Type B pancreatic cell (in vitro differentiated cells): ENCODE measurements around the gene FAM227A. TPM values are rescaled to one million over a fixed set of nuclear protein-coding genes. Genes with fewer than 3 reads are reported as not detected.

Source experiments
- DNase-seq: peaks from one replicate; pipeline ENCODE4 v3.0.0; 2021; ENCODE audit warnings: mixed read lengths; ENCODE audit not compliant: unreplicated experiment; ENCODE audit errors: extremely low spot score
- H3K27ac Mint-ChIP-seq: 2 replicates; pipeline ENCODE4 v1.8.0; 2021; ENCODE audit warnings: mild to moderate bottlenecking, mixed read lengths
- H3K27me3 Mint-ChIP-seq: 2 replicates; pipeline ENCODE4 v1.8.0; 2021; ENCODE audit warnings: mixed read lengths
- H3K36me3 Mint-ChIP-seq: 2 replicates; pipeline ENCODE4 v1.8.0; 2021; ENCODE audit warnings: mixed read lengths
- H3K4me1 Mint-ChIP-seq: one replicate; pipeline ENCODE4 v1.8.0; 2021; ENCODE audit warnings: mixed read lengths; ENCODE audit not compliant: unreplicated experiment
- H3K4me3 Mint-ChIP-seq: 2 replicates; pipeline ENCODE4 v1.8.0; 2021; ENCODE audit warnings: mild to moderate bottlenecking, mixed read lengths
- H3K9me3 Mint-ChIP-seq: 2 replicates; pipeline ENCODE4 v1.8.0; 2021; ENCODE audit warnings: mixed read lengths
- total RNA-seq: library from RNA; stranded (reverse); gene quantifications from 2 replicates; pipeline ENCODE4 v1.2.1, GENCODE V29; 2021; ENCODE audit warnings: low replicate concordance
- TF ChIP-seq, protein P1 (sequence below): fragments of 200-600 bp; sonication (generic); conservative IDR thresholded peaks from 2 replicates; pipeline ENCODE4 v1.5.0; 2021; ENCODE audit warnings: antibody characterized with exemption, mild to moderate bottlenecking

The FAM227A gene
- total RNA-seq, 1 donor from 2014 or later = 11.2 TPM

DNA sequence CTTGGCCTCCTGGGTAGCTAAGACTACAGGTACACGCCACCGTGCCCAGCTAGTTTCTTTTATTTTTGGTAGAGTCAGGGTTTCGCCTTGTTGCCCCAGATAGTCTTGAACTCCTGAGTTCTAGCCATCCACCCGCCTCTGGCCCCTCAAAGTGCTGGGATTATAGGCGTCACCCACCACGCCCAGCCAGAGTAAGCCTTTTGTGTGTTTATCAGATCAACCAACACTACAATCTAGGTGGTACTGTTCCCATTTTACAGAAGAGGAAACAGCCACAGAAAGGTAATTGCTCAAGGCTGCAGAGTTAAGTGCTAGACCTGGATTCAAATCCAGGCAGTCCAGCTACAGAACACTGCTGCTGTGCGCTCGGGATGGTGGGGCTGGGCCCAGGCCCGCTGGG is 28.7 kb upstream of the FAM227A start:
- Mint-ChIP-seq H3K4me1 (peaks cover 9% of the 10 kb centered on the region), H3K27me3 (no peaks in the 10 kb centered on the region), H3K27ac (no peak overlapping the region), H3K36me3 (peaks cover 36% of the 10 kb centered on the region), H3K4me3 (peak overlapping the region; percentile 25), H3K9me3 (no peaks in the 10 kb centered on the region)
- TF ChIP-seq, protein P1, sequence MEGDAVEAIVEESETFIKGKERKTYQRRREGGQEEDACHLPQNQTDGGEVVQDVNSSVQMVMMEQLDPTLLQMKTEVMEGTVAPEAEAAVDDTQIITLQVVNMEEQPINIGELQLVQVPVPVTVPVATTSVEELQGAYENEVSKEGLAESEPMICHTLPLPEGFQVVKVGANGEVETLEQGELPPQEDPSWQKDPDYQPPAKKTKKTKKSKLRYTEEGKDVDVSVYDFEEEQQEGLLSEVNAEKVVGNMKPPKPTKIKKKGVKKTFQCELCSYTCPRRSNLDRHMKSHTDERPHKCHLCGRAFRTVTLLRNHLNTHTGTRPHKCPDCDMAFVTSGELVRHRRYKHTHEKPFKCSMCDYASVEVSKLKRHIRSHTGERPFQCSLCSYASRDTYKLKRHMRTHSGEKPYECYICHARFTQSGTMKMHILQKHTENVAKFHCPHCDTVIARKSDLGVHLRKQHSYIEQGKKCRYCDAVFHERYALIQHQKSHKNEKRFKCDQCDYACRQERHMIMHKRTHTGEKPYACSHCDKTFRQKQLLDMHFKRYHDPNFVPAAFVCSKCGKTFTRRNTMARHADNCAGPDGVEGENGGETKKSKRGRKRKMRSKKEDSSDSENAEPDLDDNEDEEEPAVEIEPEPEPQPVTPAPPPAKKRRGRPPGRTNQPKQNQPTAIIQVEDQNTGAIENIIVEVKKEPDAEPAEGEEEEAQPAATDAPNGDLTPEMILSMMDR = no peak
- DNase-seq = no peak

DNA sequence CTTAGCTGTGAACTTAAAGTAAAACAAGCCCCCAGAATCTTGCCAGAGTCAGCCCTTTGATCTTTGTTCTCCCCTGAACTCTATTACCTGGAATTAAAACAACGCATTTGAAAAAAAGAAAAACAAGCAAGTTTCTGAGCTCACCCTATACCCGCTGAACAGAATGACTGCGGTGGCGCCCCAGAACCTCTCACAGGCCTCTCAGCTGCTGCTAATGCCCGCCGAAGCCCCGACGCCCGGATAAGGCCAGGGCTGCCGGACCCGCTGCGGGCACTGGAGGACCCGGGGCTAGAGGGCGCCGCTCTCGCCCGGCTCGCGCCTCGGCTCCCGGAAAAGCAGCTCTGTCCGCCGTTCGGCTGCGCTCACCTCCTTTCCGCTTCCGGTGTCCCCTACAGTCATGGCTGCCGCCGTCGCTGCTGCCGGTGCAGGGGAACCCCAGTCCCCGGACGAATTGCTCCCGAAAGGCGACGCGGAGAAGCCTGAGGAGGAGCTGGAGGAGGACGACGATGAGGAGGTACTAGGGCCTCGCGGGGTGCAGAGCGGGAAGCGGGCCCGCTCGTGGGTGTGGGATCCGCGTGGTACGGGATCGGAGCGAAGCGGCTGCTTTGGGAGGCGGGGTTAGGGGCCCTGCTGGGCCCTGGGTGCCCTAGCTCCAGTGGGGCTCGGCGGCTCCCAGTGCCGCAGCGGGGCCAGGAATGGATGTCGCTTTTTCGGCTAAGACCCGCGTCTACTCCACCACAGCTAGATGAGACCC is 25.6 kb upstream of the FAM227A start, which contains the start of gene TOMM22:
Gene TOMM22 (plus strand): TSS at position 376 of the 754 bp plus-strand sequence. CDS start 22 bp downstream, at position 398.
- H3K36me3 Mint-ChIP-seq = peaks cover 26% of the 10 kb centered on the region
- DNase-seq = peak; percentile 89
- peaks cover 9% of the 10 kb centered on the region for H3K4me1 Mint-ChIP-seq
- TF ChIP-seq, protein P1 = peak; percentile 55
- H3K9me3 Mint-ChIP-seq = no peaks in the 10 kb centered on the region
- no peaks in the 10 kb centered on the region for H3K27me3 Mint-ChIP-seq
- H3K4me3 Mint-ChIP-seq = peak within 1 kb of the TSS; percentile 99
- H3K27ac Mint-ChIP-seq = peak within 1 kb of the TSS; percentile 94

DNA sequence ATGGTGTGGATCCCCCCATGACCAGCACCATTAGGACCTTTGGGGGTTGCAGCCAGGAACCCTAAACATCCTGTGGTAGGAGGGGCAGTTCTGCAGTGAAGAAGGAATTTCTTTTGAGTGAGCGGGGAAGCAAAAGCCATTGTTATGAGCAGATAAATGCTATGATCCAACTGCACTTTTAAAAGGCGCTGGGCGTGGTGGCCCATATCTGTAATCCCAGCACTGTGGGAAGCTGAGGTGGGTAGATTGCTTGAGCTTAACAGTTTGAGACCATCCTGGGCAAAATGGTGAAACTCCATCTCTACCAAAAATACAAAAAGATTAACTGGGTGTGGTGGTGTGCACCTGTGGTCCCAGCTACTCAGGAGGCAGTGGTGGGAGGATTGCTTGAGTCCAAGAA is 19.6 kb upstream of the FAM227A start:
- H3K36me3 Mint-ChIP-seq = peaks cover 12% of the 10 kb centered on the region
- DNase-seq = no peak
- no peaks in the 10 kb centered on the region for H3K4me1 Mint-ChIP-seq
- no peaks in the 10 kb centered on the region for H3K27me3 Mint-ChIP-seq
- no peaks in the 10 kb centered on the region for H3K9me3 Mint-ChIP-seq
- H3K27ac Mint-ChIP-seq = no peak overlapping the region
- TF ChIP-seq, protein P1 = no peak
- no peak overlapping the region for H3K4me3 Mint-ChIP-seq

DNA sequence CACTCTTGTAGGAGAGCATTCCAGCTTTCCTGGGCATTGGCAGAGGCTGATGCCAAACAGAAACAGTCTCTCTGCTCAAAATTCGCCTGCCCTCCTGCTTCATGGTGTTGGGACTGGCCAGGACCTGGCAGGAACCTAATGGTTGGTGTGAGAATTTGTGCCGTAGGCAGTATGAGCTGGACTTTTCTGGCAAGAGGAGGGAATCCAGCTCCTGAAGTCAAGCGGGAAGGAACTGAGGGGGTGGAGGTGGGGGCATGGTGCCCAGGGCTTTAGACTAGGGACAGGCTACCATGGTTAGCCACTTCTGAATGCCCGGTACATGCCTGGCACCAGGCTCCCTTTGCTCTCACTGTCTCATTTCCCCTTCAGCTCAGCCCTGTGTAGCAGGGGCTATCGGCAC is 18.7 kb upstream of the FAM227A start:
- Mint-ChIP-seq H3K9me3 (no peaks in the 10 kb centered on the region), H3K4me1 (no peaks in the 10 kb centered on the region), H3K27me3 (no peaks in the 10 kb centered on the region), H3K4me3 (no peak overlapping the region), H3K36me3 (peaks cover 16% of the 10 kb centered on the region), H3K27ac (no peak overlapping the region)
- DNase-seq = no peak
- TF ChIP-seq, protein P1 = no peak

DNA sequence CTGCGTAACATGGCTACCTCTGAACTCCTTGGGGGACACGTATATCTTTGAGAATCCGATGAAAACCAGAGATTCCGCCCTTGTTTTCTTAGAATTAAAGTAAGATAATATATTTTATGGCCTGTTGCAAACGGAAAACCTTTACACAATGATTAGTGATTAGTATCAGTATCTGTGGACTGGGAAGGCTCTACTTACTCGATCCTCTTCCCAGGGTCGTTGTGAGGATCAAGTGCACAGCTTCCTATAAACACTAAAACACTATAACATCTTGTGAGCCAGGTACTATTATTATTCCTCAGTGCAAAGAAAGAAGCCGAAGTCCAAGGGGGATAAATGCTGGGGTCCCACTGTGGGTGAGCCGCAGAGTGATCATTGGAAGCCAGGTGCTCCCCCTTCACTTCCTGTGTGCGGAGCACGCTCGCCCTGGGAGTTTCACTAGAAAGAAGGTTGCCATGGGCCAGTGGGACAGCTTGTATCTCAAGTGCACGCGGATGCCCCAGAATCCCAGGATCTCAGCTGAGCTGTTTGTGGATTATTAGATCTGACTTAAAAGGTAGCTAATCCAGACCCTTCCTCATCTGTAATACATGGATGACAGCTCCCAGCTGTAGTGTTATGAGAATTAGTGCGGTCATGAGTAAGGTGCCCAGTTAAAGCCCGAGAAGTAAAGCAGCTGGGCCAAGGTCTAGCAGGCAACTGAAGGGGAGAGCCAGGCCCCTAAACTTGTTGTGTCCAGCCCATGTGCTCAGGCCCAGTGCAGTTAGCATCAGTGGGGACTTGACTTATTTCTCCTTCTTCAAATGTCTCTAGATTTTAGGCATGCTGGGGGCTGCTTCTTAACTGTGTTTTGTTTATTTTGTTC is 1.1 kb upstream of the FAM227A start:
- H3K9me3 Mint-ChIP-seq = no peaks in the 10 kb centered on the region
- TF ChIP-seq, protein P1 = no peak
- peak overlapping the region; percentile 100 for H3K27ac Mint-ChIP-seq
- H3K27me3 Mint-ChIP-seq = no peaks in the 10 kb centered on the region
- peaks cover 9% of the 10 kb centered on the region for H3K36me3 Mint-ChIP-seq
- peaks cover 17% of the 10 kb centered on the region for H3K4me1 Mint-ChIP-seq
- no peak for DNase-seq
- H3K4me3 Mint-ChIP-seq = peak overlapping the region; percentile 97
